ENCODE results near the gene PDK4.

- TF ChIP-seq TAF1 (IDR thresholded peaks at IDR 0.05; ENCODE audit: borderline replicate concordance, low read depth, low read length) (no peak), ATF7 (IDR thresholded peaks at IDR 0.05; ENCODE audit: low read depth) (no peak), MLLT1 (IDR thresholded peaks at IDR 0.05) (no peak), SREBF1 (IDR thresholded peaks at IDR 0.05; ENCODE audit: low read length) (no peak), CTCF (IDR thresholded peaks at IDR 0.05 in 2 of 3, conservative IDR thresholded peaks at IDR 0.05 in 1 of 3; ENCODE audit: control insufficient read depth in 2 of 3, extremely low read depth in 1 of 3, insufficient read depth in 1 of 3, low read depth in 3 of 3, low read length in 3 of 3) (no peak), POLR2A (IDR thresholded peaks at IDR 0.05; ENCODE audit: low read depth, low read length) (no peak), ASH2L (IDR thresholded peaks at IDR 0.05; ENCODE audit: borderline replicate concordance, low read depth) (no peak), FOXM1 (IDR thresholded peaks at IDR 0.05; ENCODE audit: low read depth, low read length) (no peak), POLR2AphosphoS5 (IDR thresholded peaks at IDR 0.05; ENCODE audit: low read length) (no peak), ZBTB11 (CRISPR knock-in tag; IDR thresholded peaks at IDR 0.05) (no peak), EP300 (IDR thresholded peaks at IDR 0.05; ENCODE audit: borderline replicate concordance in 1 of 2, control insufficient read depth in 1 of 2, low read depth in 2 of 2, low read length in 2 of 2) (no peak), EZH2 (IDR thresholded peaks at IDR 0.05; ENCODE audit: borderline replicate concordance, control insufficient read depth, low read depth, low read length) (no peak)
These were observed 25.8 kb upstream of the PDK4 start for GRCh38 chr7:95622001-95622549.

Data from GM12878 (cell line).